ENCODE data around the gene ABHD17A. TPM values are rescaled to one million over a fixed set of nuclear protein-coding genes. Genes with fewer than 3 reads are reported as not detected.
"Not testable (repeated sequence)": the region's sequence is repeated elsewhere in the genome, so short reads cannot be mapped to it uniquely, and the experiment has no call there.

The ABHD17A gene
- total and polyA plus RNA-seq, 2 donors, result 41.9 to 99.7 TPM

DNA sequence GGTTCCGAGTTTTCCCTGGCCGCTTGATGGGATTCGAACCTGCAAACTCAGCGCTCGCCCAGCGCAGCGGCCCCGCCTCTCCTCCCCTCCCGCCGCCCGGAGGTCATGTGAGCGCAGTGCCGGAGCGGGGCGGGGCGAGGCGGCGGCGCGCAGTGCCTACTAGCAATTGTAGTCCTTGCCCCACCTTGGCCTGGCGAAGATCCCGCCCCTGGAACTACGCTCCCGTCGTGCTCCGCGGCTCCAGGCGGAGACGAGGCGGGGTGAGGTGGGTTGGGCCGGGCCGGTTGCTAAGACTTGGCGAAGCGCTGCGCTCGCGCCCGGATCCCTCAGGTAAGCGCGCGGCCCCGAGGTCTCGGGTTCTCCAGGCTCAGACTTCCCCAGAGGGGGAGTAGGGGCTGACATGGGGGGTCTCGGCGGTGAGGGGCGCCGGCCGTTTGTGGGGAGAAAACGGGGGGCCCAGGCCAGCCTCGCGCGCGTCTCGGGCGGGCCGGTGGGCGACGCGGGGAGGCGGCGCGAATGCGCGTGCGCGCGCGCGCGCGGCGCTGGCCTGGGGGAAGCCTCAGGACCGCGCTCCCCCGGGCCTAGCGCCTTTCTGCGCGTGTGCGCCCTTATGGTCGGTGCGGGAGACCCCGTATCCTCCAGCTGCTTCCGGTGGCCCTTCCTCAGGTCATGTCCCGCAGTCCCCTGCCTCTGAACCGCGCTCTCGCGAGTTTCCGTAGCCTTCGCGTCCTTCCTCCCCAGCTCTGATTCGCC, 20.0 kb upstream of the ABHD17A start, which contains the start of the genes ADAT3 and SCAMP4:
Gene ADAT3 (plus strand): TSS at position 290 of the 753 bp plus-strand sequence. CDS start 6,649 bp downstream, outside the sequence.
Gene SCAMP4 (plus strand): TSS at position 290 of the 753 bp plus-strand sequence. CDS start 9,621 bp downstream, outside the sequence.
- WGBS, result under 1% methylated on average over 92 of the region's 92 CpGs
- DNase-seq (ENCODE audit: extremely low spot score), result peak; percentile 94
- Histone ChIP-seq H3K4me3 (ENCODE audit: low read depth, low read length) (peak within 1 kb of the TSS; percentile 74), H3K4me1 (ENCODE audit: insufficient read depth) (peaks cover 3% of the 10 kb centered on the region), H3K36me3 (ENCODE audit: insufficient read depth) (no peaks in the 10 kb centered on the region), H3K27ac (ENCODE audit: low read depth) (peak within 1 kb of the TSS; percentile 91)

DNA sequence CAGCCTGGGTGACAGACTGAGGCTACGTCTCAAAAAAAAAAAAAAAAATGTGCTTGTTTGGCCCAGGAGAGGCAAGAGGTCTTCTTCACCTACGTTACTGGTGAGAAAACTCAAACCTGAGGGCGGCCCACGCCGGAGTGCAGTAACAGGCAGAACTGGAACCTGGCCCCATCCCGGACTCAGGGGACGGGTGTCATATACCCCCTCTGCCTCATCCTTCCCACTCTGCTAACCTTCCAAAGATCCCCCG, 19.5 kb upstream of the ABHD17A start:
- DNase-seq (ENCODE audit: extremely low spot score), result no peak
- H3K27ac ChIP-seq (ENCODE audit: low read depth), result peak overlapping the region; percentile 91
- H3K36me3 ChIP-seq (ENCODE audit: insufficient read depth), result no peaks in the 10 kb centered on the region
- peaks cover 3% of the 10 kb centered on the region for H3K4me1 ChIP-seq (ENCODE audit: insufficient read depth)
- no peak overlapping the region for H3K4me3 ChIP-seq (ENCODE audit: low read depth, low read length)
- WGBS, result 40% methylated on average over 8 of the region's 8 CpGs

DNA sequence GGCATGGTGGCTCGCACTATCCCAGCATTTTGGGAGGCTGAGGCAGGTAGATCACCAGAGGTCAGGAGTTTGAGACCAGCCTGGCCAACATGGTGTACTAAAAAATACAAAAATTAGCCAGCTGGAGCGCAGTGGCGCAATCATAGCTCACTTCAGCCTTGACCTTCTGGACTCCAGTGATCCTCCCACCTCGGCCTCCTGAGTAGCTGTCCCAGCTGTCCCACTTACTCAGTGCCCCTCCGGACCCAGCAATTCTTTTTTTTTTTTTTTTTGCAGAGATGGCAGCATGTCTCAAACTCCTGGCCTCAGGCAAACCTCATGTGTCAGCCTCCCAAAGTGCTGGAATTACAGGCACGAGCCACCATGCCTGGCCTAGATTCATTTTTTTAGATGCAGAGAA, 17.6 kb upstream of the ABHD17A start:
- Histone ChIP-seq H3K36me3 (ENCODE audit: insufficient read depth) (no peaks in the 10 kb centered on the region), H3K4me1 (ENCODE audit: insufficient read depth) (no peaks in the 10 kb centered on the region), H3K27ac (ENCODE audit: low read depth) (no peak overlapping the region), H3K4me3 (ENCODE audit: low read depth, low read length) (no peak overlapping the region)
- DNase-seq (ENCODE audit: extremely low spot score), result no peak
- 73% methylated on average over 6 of the region's 6 CpGs for WGBS

DNA sequence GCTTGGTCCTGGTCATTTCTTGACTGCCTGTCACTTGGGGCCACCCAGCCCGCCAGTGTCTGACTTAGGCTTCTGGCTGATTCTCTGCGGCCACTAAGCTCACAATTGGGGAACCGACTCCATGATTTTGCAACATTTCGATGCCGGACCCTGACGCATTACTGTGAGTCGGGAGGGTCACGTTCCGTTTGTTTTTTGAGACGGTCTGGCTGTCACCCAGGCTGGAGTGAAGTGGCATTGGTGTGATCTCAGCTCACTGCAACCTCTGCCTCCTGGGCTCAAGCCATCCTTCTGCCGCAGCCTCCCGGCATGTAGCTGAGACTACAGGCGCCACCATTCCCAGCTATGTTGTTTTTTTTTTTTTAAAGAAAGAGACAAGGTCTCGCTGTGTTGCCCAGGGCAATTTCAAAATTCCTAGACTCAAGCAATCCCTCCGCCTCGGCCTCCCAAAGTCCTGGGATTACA, 16.7 kb upstream of the ABHD17A start:
- H3K36me3 ChIP-seq (ENCODE audit: insufficient read depth), result no peaks in the 10 kb centered on the region
- 87% methylated on average over 16 of the region's 16 CpGs for WGBS
- no peaks in the 10 kb centered on the region for H3K4me1 ChIP-seq (ENCODE audit: insufficient read depth)
- H3K4me3 ChIP-seq (ENCODE audit: low read depth, low read length), result no peak overlapping the region
- DNase-seq (ENCODE audit: extremely low spot score), result no peak
- no peak overlapping the region for H3K27ac ChIP-seq (ENCODE audit: low read depth)

DNA sequence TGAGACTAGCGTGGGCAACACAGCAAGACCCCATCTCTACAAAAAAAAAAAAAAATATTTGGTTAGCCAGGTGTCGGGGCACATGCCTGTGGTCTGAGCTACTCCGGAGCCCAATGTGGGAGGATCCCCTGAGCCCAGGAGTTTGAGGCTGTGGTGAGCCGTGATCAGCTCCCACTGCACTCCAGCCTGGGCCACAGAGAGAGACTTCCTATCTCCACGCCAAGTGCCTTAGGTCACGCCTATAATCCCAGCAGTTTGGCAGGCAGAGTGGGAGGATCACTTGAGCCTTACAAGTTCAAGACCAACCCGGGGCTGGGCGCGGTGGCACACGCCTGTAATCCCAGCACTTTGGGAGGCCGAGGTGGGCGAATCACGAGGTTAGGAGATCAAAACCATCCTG, 11.2 kb upstream of the ABHD17A start:
- H3K36me3 ChIP-seq (ENCODE audit: insufficient read depth), result no peaks in the 10 kb centered on the region
- no peak overlapping the region for H3K4me3 ChIP-seq (ENCODE audit: low read depth, low read length)
- 80% methylated on average over 13 of the region's 13 CpGs for WGBS
- H3K4me1 ChIP-seq (ENCODE audit: insufficient read depth), result no peaks in the 10 kb centered on the region
- DNase-seq (ENCODE audit: extremely low spot score), result no peak
- H3K27ac ChIP-seq (ENCODE audit: low read depth), result no peak overlapping the region

DNA sequence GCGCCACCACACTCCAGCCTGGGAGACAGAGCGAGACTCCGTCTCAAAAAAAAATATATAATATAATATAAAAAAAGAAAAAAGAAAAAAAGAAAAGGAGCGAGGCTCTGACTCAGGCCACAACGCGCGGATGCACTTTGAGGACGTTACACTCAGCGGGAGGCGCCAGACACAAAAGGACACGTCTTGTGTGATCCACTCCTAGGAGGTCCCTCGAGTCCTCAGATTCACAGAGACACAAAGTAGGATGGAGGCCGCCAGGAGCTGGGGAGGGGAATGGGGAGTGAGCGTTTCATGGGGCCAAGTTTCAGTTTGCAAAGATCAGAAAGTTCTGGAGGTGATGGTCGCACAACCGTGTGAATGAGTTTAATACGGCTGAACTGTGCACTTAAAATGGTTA, 8.5 kb upstream of the ABHD17A start:
- H3K4me3 ChIP-seq (ENCODE audit: low read depth, low read length), result no peak overlapping the region
- no peaks in the 10 kb centered on the region for H3K4me1 ChIP-seq (ENCODE audit: insufficient read depth)
- DNase-seq (ENCODE audit: extremely low spot score), result no peak
- no peaks in the 10 kb centered on the region for H3K36me3 ChIP-seq (ENCODE audit: insufficient read depth)
- WGBS, result 81% methylated on average over 17 of the region's 17 CpGs
- H3K27ac ChIP-seq (ENCODE audit: low read depth), result no peak overlapping the region

DNA sequence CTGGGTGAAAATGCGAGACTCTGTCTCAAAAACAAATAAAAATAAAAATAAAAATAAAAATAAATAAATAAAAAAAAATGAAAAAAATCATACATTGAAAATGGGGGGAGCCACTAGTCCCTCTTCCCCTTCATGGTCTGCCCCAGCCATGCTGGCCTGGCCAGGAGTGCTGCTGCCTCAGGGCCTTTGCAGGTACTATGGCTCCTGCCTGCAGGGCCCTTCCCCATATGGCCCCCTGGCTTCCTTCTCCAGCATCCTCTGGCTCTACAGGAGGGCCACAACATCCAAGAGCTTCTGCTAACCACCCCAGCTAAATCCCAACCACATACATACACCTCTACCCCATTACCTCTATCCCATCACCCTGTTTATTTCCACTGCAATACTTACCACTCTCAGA, 4.6 kb upstream of the ABHD17A start:
- WGBS, result 98% methylated on average over 1 of the region's 1 CpG

DNA sequence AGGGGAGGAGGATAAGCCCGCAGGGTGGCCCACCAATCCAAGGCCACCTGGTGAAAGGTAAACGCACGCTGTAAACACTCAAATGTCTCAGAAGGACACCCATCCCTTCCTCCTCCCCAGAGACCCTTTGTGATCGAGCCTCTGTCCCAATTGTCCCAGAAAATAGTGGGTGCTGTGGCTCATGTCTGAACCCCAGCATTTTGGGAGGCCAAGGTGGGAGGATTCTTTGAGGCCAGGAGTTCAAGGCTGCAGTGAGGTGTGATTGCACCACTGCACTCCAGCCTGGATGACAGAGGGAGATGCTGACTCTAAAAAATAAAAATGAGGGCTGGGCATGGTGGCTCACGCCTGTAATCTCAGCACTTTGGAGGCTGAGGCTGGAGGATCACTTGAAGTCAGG, 3.1 kb upstream of the ABHD17A start:
- Histone ChIP-seq H3K36me3 (ENCODE audit: insufficient read depth) (no peaks in the 10 kb centered on the region), H3K27ac (ENCODE audit: low read depth) (no peak overlapping the region), H3K4me3 (ENCODE audit: low read depth, low read length) (no peak overlapping the region), H3K4me1 (ENCODE audit: insufficient read depth) (peaks cover 2% of the 10 kb centered on the region)
- WGBS, result 72% methylated on average over 5 of the region's 5 CpGs
- DNase-seq (ENCODE audit: extremely low spot score), result no peak

More for the DNA sequence above, 4.6 kb upstream of the ABHD17A start:
- H3K27ac ChIP-seq (ENCODE audit: low read depth), result no peak overlapping the region
- no peaks in the 10 kb centered on the region for H3K36me3 ChIP-seq (ENCODE audit: insufficient read depth)
- no peaks in the 10 kb centered on the region for H3K4me1 ChIP-seq (ENCODE audit: insufficient read depth)
- no peak for DNase-seq (ENCODE audit: extremely low spot score)
- no peak overlapping the region for H3K4me3 ChIP-seq (ENCODE audit: low read depth, low read length)

DNA sequence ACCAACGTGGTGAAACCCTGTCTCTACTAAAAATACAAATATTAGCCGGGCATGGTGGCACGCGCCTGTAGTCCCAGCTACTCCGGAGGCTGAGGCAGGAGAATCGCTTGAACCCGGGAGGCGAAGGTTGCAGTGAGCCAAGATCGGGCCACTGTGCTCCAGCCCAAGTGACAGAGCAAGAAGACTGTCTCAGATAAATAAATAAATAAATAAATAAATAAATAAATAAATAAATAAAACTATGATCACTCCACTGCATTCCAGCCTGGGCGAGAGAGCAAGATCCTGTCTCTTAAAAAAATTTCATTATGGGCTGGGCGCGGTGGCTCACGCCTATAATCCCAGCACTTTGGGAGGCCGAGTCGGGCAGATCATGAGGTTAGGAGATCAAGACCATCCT, 1.1 kb upstream of the ABHD17A start:
- not testable (repeated sequence) for DNase-seq (ENCODE audit: extremely low spot score); H3K27ac ChIP-seq (ENCODE audit: low read depth); H3K36me3 ChIP-seq (ENCODE audit: insufficient read depth); H3K4me1 ChIP-seq (ENCODE audit: insufficient read depth); H3K4me3 ChIP-seq (ENCODE audit: low read depth, low read length)
- 94% methylated on average over 15 of the region's 15 CpGs for WGBS

DNA sequence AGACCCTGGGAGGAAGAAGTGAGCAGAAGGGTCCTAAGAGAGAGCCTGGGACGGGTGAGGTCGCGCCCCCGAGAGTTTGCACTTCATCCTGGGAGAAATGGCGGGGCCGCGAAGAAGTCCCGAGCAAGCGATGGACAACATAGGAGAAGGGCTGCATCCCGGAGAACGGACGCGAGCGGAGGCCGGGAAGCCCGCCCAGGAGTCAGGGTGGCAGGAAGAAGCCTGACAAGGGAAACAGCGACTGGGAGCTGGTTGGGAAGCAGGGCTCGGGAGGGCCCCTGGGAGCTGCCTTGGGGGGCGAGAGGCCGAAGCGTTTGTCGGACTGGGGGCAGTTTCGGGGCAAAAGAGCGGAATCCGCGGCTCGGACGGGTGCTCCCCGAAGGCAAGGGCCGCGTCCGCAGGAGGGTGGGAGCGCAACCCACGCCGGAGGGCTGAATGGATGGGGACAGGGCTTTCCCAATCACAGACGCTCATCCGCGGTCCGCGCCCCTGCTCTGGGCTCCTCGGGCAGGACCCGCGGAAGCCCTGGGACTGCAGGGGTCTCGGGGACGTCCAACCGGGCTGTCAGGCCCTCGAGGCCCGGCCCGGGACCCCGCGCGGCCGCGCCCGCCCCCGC, 469 bp downstream of the ABHD17A start:
- WGBS, result under 1% methylated on average over 56 of the region's 56 CpGs
- peak overlapping the region; percentile 96 for H3K4me3 ChIP-seq (ENCODE audit: low read depth, low read length)
- no peak for DNase-seq (ENCODE audit: extremely low spot score)
- peak overlapping the region; percentile 90 for H3K27ac ChIP-seq (ENCODE audit: low read depth)
- no peaks in the 10 kb centered on the region for H3K36me3 ChIP-seq (ENCODE audit: insufficient read depth)
- H3K4me1 ChIP-seq (ENCODE audit: insufficient read depth), result peaks cover 2% of the 10 kb centered on the region

DNA sequence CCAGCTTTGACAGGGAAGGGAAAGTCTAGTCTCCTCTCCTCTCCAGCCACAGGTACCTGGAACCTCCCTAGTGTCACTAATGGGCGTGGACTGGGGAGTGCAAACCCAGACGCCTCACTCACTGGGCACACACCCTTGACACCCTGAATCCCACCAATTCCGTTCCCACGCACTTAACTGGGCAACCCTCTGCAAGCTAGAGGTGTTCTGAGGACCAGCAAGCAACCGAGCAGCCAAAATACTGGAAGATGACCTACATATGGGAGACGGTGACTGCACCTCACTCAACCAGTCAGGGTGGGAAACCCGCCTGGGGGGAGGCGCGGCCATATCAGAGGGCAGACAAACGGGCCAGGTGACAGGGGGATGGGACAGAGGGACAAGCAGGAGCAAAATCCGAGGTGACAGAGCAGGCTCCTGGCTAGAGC, 991 bp downstream of the ABHD17A start:
- Histone ChIP-seq H3K36me3 (ENCODE audit: insufficient read depth) (no peaks in the 10 kb centered on the region), H3K27ac (ENCODE audit: low read depth) (no peak overlapping the region), H3K4me1 (ENCODE audit: insufficient read depth) (peaks cover 2% of the 10 kb centered on the region), H3K4me3 (ENCODE audit: low read depth, low read length) (peak overlapping the region; percentile 96)
- 3% methylated on average over 11 of the region's 11 CpGs for WGBS
- no peak for DNase-seq (ENCODE audit: extremely low spot score)

DNA sequence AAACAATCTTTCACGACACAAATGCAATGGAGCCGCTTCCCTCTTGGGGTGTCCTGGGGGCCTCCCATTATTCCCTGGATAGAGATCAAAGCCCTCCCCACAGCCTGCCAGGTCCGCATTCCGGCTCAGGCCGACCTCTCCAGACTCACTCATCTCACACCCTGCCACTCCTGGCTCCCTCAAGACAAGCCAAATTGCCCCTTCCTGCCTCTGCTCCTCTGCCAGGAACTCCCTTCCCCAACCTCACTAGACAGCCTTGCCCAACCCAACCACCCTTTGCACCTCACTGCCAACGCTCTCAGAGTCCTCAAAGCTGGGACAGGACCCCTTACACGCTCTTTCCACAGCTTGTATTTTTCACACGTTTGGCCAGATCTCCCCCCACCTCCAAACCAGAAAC, 1.5 kb downstream of the ABHD17A start:
- DNase-seq (ENCODE audit: extremely low spot score), result no peak
- Histone ChIP-seq H3K4me1 (ENCODE audit: insufficient read depth) (peaks cover 2% of the 10 kb centered on the region), H3K36me3 (ENCODE audit: insufficient read depth) (no peaks in the 10 kb centered on the region), H3K27ac (ENCODE audit: low read depth) (peak overlapping the region; percentile 40), H3K4me3 (ENCODE audit: low read depth, low read length) (peak overlapping the region; percentile 96)
- 30% methylated on average over 8 of the region's 8 CpGs for WGBS

DNA sequence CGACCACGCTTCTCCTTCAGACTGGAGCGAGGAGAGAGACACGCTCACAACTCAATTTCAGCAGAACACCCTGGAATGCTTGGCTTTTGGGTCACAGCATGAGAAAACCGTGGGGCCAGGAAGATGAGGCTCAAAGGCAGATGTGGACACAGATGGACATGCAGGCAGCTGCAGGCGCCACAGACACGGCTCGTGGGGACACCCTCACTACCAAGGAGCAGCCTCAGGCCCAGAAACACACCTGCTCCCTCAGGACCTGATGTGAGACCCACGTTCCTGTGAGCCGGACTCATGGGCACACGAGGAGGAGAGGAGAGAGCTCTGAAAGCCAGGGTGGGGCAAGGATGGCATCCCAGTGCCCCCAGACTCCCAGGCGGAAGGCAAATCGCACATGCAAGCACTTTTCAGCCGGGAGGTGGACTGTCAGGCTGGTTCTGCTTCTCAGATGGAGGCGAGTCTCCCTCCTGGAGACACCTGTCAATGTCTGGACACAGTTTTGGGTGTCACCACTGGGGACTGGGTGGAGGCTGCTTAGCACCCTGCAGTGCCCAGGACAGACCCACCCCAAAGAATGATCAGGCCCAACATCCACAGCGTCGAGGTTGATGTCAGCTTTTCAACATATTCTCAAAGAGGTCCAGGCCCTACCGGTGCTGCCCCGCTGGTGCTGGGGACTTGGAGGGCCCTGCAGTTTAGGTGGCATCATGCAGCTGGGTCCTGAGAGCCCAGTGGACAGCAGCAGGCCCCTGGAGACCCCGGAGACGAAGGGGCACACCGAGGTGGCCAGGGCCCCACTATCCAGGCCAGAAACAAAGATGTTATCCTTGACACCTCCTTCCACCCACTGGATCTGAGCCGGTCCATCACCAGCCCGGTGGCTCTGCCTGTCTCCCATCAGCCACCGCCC, 2.3 kb downstream of the ABHD17A start:
- no peak for DNase-seq (ENCODE audit: extremely low spot score)
- Histone ChIP-seq H3K4me1 (ENCODE audit: insufficient read depth) (peaks cover 2% of the 10 kb centered on the region), H3K27ac (ENCODE audit: low read depth) (no peak overlapping the region), H3K4me3 (ENCODE audit: low read depth, low read length) (no peak overlapping the region), H3K36me3 (ENCODE audit: insufficient read depth) (no peaks in the 10 kb centered on the region)
- WGBS, result 69% methylated on average over 25 of the region's 25 CpGs
